ENCODE measurements around the gene PLEKHM1. TPM values are rescaled to one million over a fixed set of nuclear protein-coding genes. Genes with fewer than 3 reads are reported as not detected.

Gene PLEKHM1
- total and polyA plus RNA-seq, 2 of the 13 experiments (the other 11 are each of a cell fraction or from before 2014, with no cell fraction given) = 7.6 to 13.5 TPM

GRCh38 chr17:45428050-45428617, 62.4 kb downstream of the PLEKHM1 start (continued):
- TF ChIP-seq ZNF891 (CRISPR knock-in tag; IDR thresholded peaks at IDR 0.05) (0 out of 2 replicates have a peak, but pooled peaks have one; percentile 51), DR1 (CRISPR knock-in tag; IDR thresholded peaks at IDR 0.05) (no peak)

- Histone ChIP-seq H3K4me3 (replicated peaks in 1 of 3; ENCODE audit: insufficient read depth in 1 of 3, low read depth in 2 of 3, low read length in 3 of 3) (peak overlapping the region in 1 of 3 experiments; percentile 66; a peak in 1 of 6 replicates), H3K4me2 (ENCODE audit: low read depth, low read length) (peak overlapping the region; percentile 93), H3K36me3 (replicated peaks in 1 of 2; ENCODE audit: control insufficient read depth in 1 of 2, insufficient read depth in 2 of 2, low read length in 2 of 2) (no peaks in the 10 kb centered on the region), H3K27me3 (ENCODE audit: control insufficient read depth in 1 of 2, insufficient read depth in 2 of 2, low read length in 2 of 2) (peaks cover 2 to 36% of the 10 kb centered on the region in 2 experiments; a peak in 4 of 5 replicates), H3K4me1 (ENCODE audit: insufficient read depth, low read length) (peaks cover 72% of the 10 kb centered on the region), H3K79me2 (ENCODE audit: insufficient read depth, low read length) (peaks cover 22% of the 10 kb centered on the region), H3K27ac (ENCODE audit: extremely low read length, insufficient read depth, low read length) (no peak overlapping the region), H4K20me1 (ENCODE audit: insufficient read depth, low read length) (0 out of 2 replicates have a peak, but pooled peaks cover 4% of the 10 kb centered on the region), H3K9me3 (ENCODE audit: low read length) (no peaks in the 10 kb centered on the region), H2AFZ (ENCODE audit: low read length) (no peak overlapping the region), H3K9ac (ENCODE audit: insufficient read depth, low read depth, low read length) (peak overlapping the region; percentile 20; the same call in 1 of the 2 replicates)
- ChIA-PET CTCF (ENCODE audit: low intra/inter-chr PET ratio, low total read pairs) (interaction anchor here (1.2 to 2.3 kb wide), 2 partner anchors 32 to 34 kb away, joined by 3 to 11 read pairs; no protein-coding TSS in a partner anchor), POLR2A (interaction anchor here (1.3 to 5.8 kb wide), 3 partner anchors 10 to 110 kb away, joined by 3 to 79 read pairs (median 18); partner anchors contain the start of gene MAP3K14)
- ATAC-seq (no peak), DNase-seq (ENCODE audit: low spot score) (no peak), FAIRE-seq (no peak)
- intact Hi-C loops (cut with micrococcal nuclease; ENCODE audit: unreplicated experiment) = loop anchor here (5.0 kb wide), 1 partner anchor 375 kb away; the partner anchor contains the start of gene DCAKD
- in situ Hi-C loops (cut with HindIII; ENCODE audit: extremely low pct_ligation_motif_present, low pct_unique_long_range_greater_than_20kb) = no loop called here
- 21% methylated on average over 10 of the region's 11 CpGs for WGBS (ENCODE audit: low lambda C conversion rate)
- no TSS peak for BruUV-seq (replicated peaks)
- TF ChIP-seq MXD1 (CRISPR knock-in tag; IDR thresholded peaks at IDR 0.05) = 0 out of 2 replicates have a peak, but pooled peaks have one; percentile 27
- no peak for TF ChIP-seq ZNF441 (CRISPR knock-in tag; IDR thresholded peaks at IDR 0.05; ENCODE audit: borderline replicate concordance)
- no peak for TF ChIP-seq ZNF891 (CRISPR knock-in tag; IDR thresholded peaks at IDR 0.05)
- no peak for TF ChIP-seq RERE (CRISPR knock-in tag; IDR thresholded peaks at IDR 0.05; ENCODE audit: low read depth)
- peak; percentile 33; the same call in 1 of the 2 replicates for TF ChIP-seq ZNF333 (CRISPR knock-in tag; IDR thresholded peaks at IDR 0.05; ENCODE audit: borderline replicate concordance)
- TF ChIP-seq SRY (CRISPR knock-in tag; IDR thresholded peaks at IDR 0.05) = 0 out of 2 replicates have a peak, but pooled peaks have one; percentile 28
- no peak for TF ChIP-seq MAF1 (CRISPR knock-in tag; IDR thresholded peaks at IDR 0.05; ENCODE audit: borderline replicate concordance)
- TF ChIP-seq ZNF430 (CRISPR knock-in tag; IDR thresholded peaks at IDR 0.05) = no peak
- TF ChIP-seq ZNF644 (CRISPR knock-in tag; IDR thresholded peaks at IDR 0.05; ENCODE audit: low read depth) = no peak
- no peak for TF ChIP-seq MAFG (CRISPR knock-in tag; IDR thresholded peaks at IDR 0.05)
- TF ChIP-seq CCDC6 (CRISPR knock-in tag; IDR thresholded peaks at IDR 0.05) = no peak
- no peak for TF ChIP-seq ZNF513 (CRISPR knock-in tag; conservative IDR thresholded peaks at IDR 0.05)
Measured at GRCh38 chr17:45427181-45427835, 63.2 kb downstream of the PLEKHM1 start.
